ENCODE measurements around the gene CES4A. TPM values are rescaled to one million over a fixed set of nuclear protein-coding genes. Genes with fewer than 3 reads are reported as not detected.

Gene CES4A
- total and polyA plus RNA-seq, 2 of the 13 experiments (the other 11 are each of a cell fraction or from before 2014, with no cell fraction given) = 0.09 to 0.17 TPM

GRCh38 chr16:67017810-67018488 is 29.6 kb downstream of the CES4A start (continued):
- TF ChIP-seq MEIS1 (CRISPR knock-in tag; IDR thresholded peaks at IDR 0.05; ENCODE audit: borderline replicate concordance) = no peak; the same call in 1 of the 2 replicates
- peak; percentile 79 for TF ChIP-seq RNF2 (conservative IDR thresholded peaks at IDR 0.05; ENCODE audit: low read depth)
- TF ChIP-seq, protein P1, sequence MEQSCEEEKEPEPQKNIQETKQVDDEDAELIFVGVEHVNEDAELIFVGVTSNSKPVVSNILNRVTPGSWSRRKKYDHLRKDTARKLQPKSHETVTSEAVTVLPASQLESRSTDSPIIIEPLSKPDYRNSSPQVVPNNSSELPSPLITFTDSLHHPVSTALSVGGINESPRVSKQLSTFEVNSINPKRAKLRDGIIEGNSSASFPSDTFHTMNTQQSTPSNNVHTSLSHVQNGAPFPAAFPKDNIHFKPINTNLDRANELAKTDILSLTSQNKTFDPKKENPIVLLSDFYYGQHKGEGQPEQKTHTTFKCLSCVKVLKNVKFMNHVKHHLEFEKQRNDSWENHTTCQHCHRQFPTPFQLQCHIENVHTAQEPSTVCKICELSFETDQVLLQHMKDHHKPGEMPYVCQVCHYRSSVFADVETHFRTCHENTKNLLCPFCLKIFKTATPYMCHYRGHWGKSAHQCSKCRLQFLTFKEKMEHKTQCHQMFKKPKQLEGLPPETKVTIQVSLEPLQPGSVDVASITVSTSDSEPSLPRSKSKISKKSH (CRISPR knock-in tag; IDR thresholded peaks at IDR 0.05; ENCODE audit: borderline replicate concordance) = peak; percentile 54; the same call in 1 of the 2 replicates
- TF ChIP-seq ZSCAN29 (CRISPR knock-in tag; conservative IDR thresholded peaks at IDR 0.05) = no peak
- TF ChIP-seq RBM22 (optimal IDR thresholded peaks at IDR 0.05; ENCODE audit: low read length) = no peak
- no peak for TF ChIP-seq ZSCAN20 (CRISPR knock-in tag; IDR thresholded peaks at IDR 0.05; ENCODE audit: borderline replicate concordance)
- no peak for TF ChIP-seq ZBTB42 (CRISPR knock-in tag; IDR thresholded peaks at IDR 0.05)
- TF ChIP-seq ZNF781 (CRISPR knock-in tag; IDR thresholded peaks at IDR 0.05; ENCODE audit: borderline replicate concordance, not compliant biosample characterization) = peak; percentile 87
- TF ChIP-seq KDM1A (CRISPR knock-in tag; IDR thresholded peaks at IDR 0.05) = peak; percentile 90
- TF ChIP-seq ZNF577 (CRISPR knock-in tag; IDR thresholded peaks at IDR 0.05; ENCODE audit: borderline replicate concordance, low read depth) = no peak
- TF ChIP-seq ZBTB21 (CRISPR knock-in tag; IDR thresholded peaks at IDR 0.05) = no peak
- peak; percentile 99 for TF ChIP-seq SMC3 (IDR thresholded peaks at IDR 0.05; ENCODE audit: low read length)
- peak; percentile 82 for TF ChIP-seq KDM2A (CRISPR knock-in tag; IDR thresholded peaks at IDR 0.05; ENCODE audit: borderline replicate concordance, low read depth)
- TF ChIP-seq HNF4A (CRISPR knock-in tag; IDR thresholded peaks at IDR 0.05) = no peak
- TF ChIP-seq NFYC (CRISPR knock-in tag; IDR thresholded peaks at IDR 0.05) = peak; percentile 92
- no peak for TF ChIP-seq SIN3B (IDR thresholded peaks at IDR 0.05; ENCODE audit: low read length)
- TF ChIP-seq ZNF44 (CRISPR knock-in tag; IDR thresholded peaks at IDR 0.05) = peak; percentile 95; the same call in 1 of the 2 replicates
- TF ChIP-seq SIX1 (CRISPR knock-in tag; IDR thresholded peaks at IDR 0.05; ENCODE audit: borderline replicate concordance) = peak; percentile 100
- peak; percentile 66; the same call in 1 of the 2 replicates for TF ChIP-seq ZBED4 (CRISPR knock-in tag; IDR thresholded peaks at IDR 0.05; ENCODE audit: borderline replicate concordance)
- no peak for TF ChIP-seq SKIL (CRISPR knock-in tag; IDR thresholded peaks at IDR 0.05; ENCODE audit: borderline replicate concordance)
- TF ChIP-seq FOXA1 (IDR thresholded peaks at IDR 0.05) = no peak
- peak; percentile 38; the same call in 1 of the 2 replicates for TF ChIP-seq FOXA1 (CRISPR knock-in tag; IDR thresholded peaks at IDR 0.05)
- no peak for TF ChIP-seq ZNF33B (CRISPR knock-in tag; IDR thresholded peaks at IDR 0.05)
- no peak for TF ChIP-seq NR2C2 (CRISPR knock-in tag; IDR thresholded peaks at IDR 0.05; ENCODE audit: borderline replicate concordance)
